CD4-positive, alpha-beta memory T cell (primary cell): Measurements from ENCODE around the gene CLP1. TPM values are rescaled to one million over a fixed set of nuclear protein-coding genes. Genes with fewer than 3 reads are reported as not detected.
"Not testable (repeated sequence)": the region's sequence is repeated elsewhere in the genome, so short reads cannot be mapped to it uniquely, and the experiment has no call there.

Source experiments
- CTCF ChIA-PET: fragments of 350-600 bp; sonication (Branson Sonifier 250); formaldehyde crosslinking; loops from one replicate; lab custom pipeline; 2021; ENCODE audit warnings: inconsistent platforms; ENCODE audit not compliant: partially characterized antibody; lab: Charles Lee
- POLR2A ChIA-PET: fragments of 350-600 bp; sonication (Branson Sonifier 250); formaldehyde crosslinking; loops from one replicate; lab custom pipeline; 2021; ENCODE audit not compliant: partially characterized antibody; lab: Charles Lee
- DNase-seq, 5 donors: peaks; one replicate each; pipeline versions ENCODE4 v3.0.0 to v3.0.0-alpha.2; 2020 to 2022; ENCODE audit warnings: mixed read lengths in 1 of 5
- H3K27ac ChIP-seq: one replicate; pipeline ENCODE4 v1.7.0; 2013; ENCODE audit warnings: low read depth, low read length
- H3K27me3 ChIP-seq: 2 replicates; pipeline ENCODE4 v1.7.0; 2013; ENCODE audit warnings: mild to moderate bottlenecking, low read length, moderate library complexity; ENCODE audit not compliant: insufficient read depth
- H3K36me3 ChIP-seq: 2 replicates; pipeline ENCODE4 v1.7.0; 2013; ENCODE audit warnings: mild to moderate bottlenecking, low read length, moderate library complexity; ENCODE audit not compliant: insufficient read depth
- H3K4me1 ChIP-seq: 2 replicates; pipeline ENCODE4 v1.7.0; 2013; ENCODE audit warnings: mild to moderate bottlenecking, low read length, moderate library complexity; ENCODE audit not compliant: insufficient read depth
- H3K4me3 ChIP-seq, 2 donors: one replicate each; pipeline ENCODE4 v1.7.0; 2013; ENCODE audit warnings: low read length in 2 of 2, mild to moderate bottlenecking in 1 of 2
- H3K9me3 ChIP-seq, 2 donors: one replicate each; pipeline ENCODE4 v1.7.0; 2013; ENCODE audit warnings: low read length in 2 of 2, control low read depth in 1 of 2; ENCODE audit not compliant: control insufficient read depth in 1 of 2
- H3K27ac Mint-ChIP-seq, 7 donors: one replicate each; pipeline ENCODE4 v1.8.0; 2020 to 2021; ENCODE audit warnings: mixed read lengths in 7 of 7, mild to moderate bottlenecking in 6 of 7, inconsistent platforms in 3 of 7, moderate library complexity in 3 of 7
- H3K27me3 Mint-ChIP-seq, 2 donors: one replicate each; pipeline ENCODE4 v1.8.0; 2020 to 2021; ENCODE audit warnings: mixed read lengths in 2 of 2
- H3K36me3 Mint-ChIP-seq, 2 donors: one replicate each; pipeline ENCODE4 v1.8.0; 2020 to 2021; ENCODE audit warnings: mixed read lengths in 2 of 2, inconsistent platforms in 1 of 2, mild to moderate bottlenecking in 1 of 2
- H3K4me1 Mint-ChIP-seq, 4 donors: one replicate each; pipeline ENCODE4 v1.8.0; 2020 to 2021; ENCODE audit warnings: mixed read lengths in 4 of 4, mild to moderate bottlenecking in 1 of 4
- H3K4me3 Mint-ChIP-seq, 8 donors: one replicate each; pipeline ENCODE4 v1.8.0; 2020 to 2021; ENCODE audit warnings: mixed read lengths in 8 of 8, mild to moderate bottlenecking in 7 of 8, moderate library complexity in 6 of 8, inconsistent platforms in 3 of 8
- H3K9me3 Mint-ChIP-seq, 8 donors: one replicate each; pipeline ENCODE4 v1.8.0; 2020 to 2021; ENCODE audit warnings: mixed read lengths in 8 of 8, mild to moderate bottlenecking in 5 of 8, inconsistent platforms in 3 of 8, moderate library complexity in 1 of 8
- intact Hi-C: fragments of 100-400 bp; cut with micrococcal nuclease; formaldehyde crosslinking; loops from one replicate; pipeline ENCODE4 v1.15.1; 2023
- microRNA-seq: library from miRNA; unstranded; fragments of <30 nt; microRNA quantifications from one replicate; pipeline ENCODE4 v1.2.0, GENCODE V29; 2021; ENCODE audit warnings: borderline replicate concordance, borderline number of aligned reads, borderline microRNAs expressed, mixed read lengths
- polyA plus RNA-seq, 2 donors: library from polyadenylated mRNA; unstranded; fragments of 300-500 nt; fragmentation: Illumina TruSeq; gene quantifications; one replicate each; pipeline ENCODE4 v1.2.3, GENCODE V29; 2021
- total RNA-seq, 2 experiments: library from RNA; stranded (reverse); gene quantifications; one replicate each; pipeline ENCODE4 v1.2.3, GENCODE V29; 2021

Gene CLP1
- total and polyA plus RNA-seq, 4 experiments from 2014 or later: 9.6 to 22.5 (median 15.1) TPM

DNA sequence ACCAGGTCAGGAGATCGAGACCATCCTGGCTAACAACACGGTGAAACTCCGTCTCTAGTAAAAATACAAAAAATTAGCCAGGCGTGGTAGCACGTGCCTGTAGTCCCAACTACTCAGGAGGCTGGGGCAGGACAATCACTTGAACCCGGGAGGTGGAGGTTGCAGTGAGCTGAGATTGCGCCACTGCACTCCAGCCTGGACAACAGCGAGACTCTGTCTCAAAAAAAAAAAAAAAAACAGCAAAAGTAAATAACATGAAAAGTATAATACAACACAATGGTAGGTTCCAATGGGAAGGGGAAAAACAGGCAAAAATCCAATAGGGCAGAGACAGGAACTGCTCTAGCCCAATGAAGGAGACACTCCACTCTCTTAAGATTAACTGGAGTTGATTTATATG, 47.9 kb downstream of the CLP1 start:
- H3K27ac ChIP-seq, DNase-seq, H3K4me1 ChIP-seq, H3K9me3 Mint-ChIP-seq, H3K4me3 Mint-ChIP-seq, H3K9me3 ChIP-seq, intact Hi-C loops, H3K27me3 ChIP-seq, H3K27me3 Mint-ChIP-seq, H3K4me3 ChIP-seq, H3K27ac Mint-ChIP-seq: not testable (repeated sequence)
- peaks cover 27% of the 10 kb centered on the region for H3K36me3 ChIP-seq
- ChIA-PET POLR2A (interaction anchor here (0.6 kb wide), 1 partner anchor 13 kb away, joined by 3 read pairs; no protein-coding TSS in a partner anchor), CTCF (interaction anchor here (3.3 kb wide), 1 partner anchor 95 kb away, joined by 17 read pairs; no protein-coding TSS in a partner anchor)
- Mint-ChIP-seq H3K36me3 (peaks cover 19 to 47% of the 10 kb centered on the region in 2 donors), H3K4me1 (peaks cover 11 to 20% (median 12%) of the 10 kb centered on the region in 4 donors)

DNA sequence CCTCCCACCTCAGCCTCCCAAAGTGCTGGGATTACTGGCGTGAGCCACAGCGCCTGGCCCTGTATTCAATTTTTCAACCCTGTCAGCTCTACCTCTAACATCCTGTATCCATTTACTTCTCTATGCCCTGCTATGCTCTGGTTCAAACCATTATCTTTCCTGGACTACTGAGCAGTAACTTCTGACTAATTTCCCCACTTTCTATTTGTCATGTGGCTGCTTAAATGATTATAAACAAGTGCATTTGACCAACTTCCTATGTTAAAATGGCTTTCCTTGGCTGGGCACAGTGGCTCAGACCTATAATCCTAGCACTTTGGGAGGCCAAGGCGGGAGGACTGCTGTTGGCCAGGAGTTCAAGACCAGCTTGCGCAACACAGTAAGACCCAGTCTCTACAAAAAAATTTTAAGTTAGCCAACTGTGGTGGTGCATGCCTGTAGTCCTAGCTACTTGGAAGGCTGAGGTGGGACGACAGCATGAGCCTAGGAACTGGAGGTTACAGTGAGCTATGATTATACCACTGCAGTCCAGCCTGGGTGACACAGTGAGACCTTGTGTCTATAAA, 52.3 kb downstream of the CLP1 start:
- Histone ChIP-seq H3K4me1 (peaks cover 33% of the 10 kb centered on the region), H3K27me3 (no peaks in the 10 kb centered on the region), H3K9me3 (no peaks in the 10 kb centered on the region), H3K4me3 (no peak overlapping the region), H3K27ac (no peak overlapping the region), H3K36me3 (peaks cover 1% of the 10 kb centered on the region)
- H3K36me3 Mint-ChIP-seq: peaks cover 3 to 32% of the 10 kb centered on the region in 2 donors
- POLR2A ChIA-PET: interaction anchor here (0.7 to 2.6 kb wide), 4 partner anchors 9 to 253 kb away, joined by 3 to 29 read pairs (median 4); partner anchors contain the start of gene SELENOH
- peak overlapping the region in 1 of 8 donors; percentile 21 for H3K4me3 Mint-ChIP-seq
- CTCF ChIA-PET: interaction anchor here (1.1 to 5.3 kb wide), 4 partner anchors 8 to 142 kb away, joined by 4 to 30 read pairs (median 5); partner anchors contain the start of gene UBE2L6
- no peaks in the 10 kb centered on the region for H3K27me3 Mint-ChIP-seq
- DNase-seq: no peak
- intact Hi-C loops: loop anchor here (5.0 to 10.0 kb wide), 2 partner anchors 1432 to 1845 kb away; partner anchors contain the start of gene FAM111A
- H3K9me3 Mint-ChIP-seq: no peaks in the 10 kb centered on the region
- peaks cover 31 to 62% (median 44%) of the 10 kb centered on the region in 4 donors for H3K4me1 Mint-ChIP-seq
- H3K27ac Mint-ChIP-seq: peak overlapping the region in 5 of 7 donors; percentile 3 to 79 (median 51)

Small RNA genes lying within 50 kb of the gene (microRNA-seq; reads per million reads assigned to microRNA genes)
- 24.4 reads per million, percentile 52 among the genes with 10 or more reads in this experiment for gene MIR130A

Other genes with a start within 250 kb of the CLP1 start
- gene SLC43A3, start 230.6 kb upstream of the CLP1 start, total RNA-seq: 10 to 100 TPM; 15.1 to 15.6 TPM
- 10 to 100 TPM; 17.7 to 18.5 TPM for gene SLC43A3, start 230.6 kb upstream of the CLP1 start, polyA plus RNA-seq
- under 1 TPM in 1 of 2 experiments, not detected in 1; 0.17 TPM for gene RTN4RL2, start 197.2 kb upstream of the CLP1 start, total RNA-seq
- gene RTN4RL2, start 197.2 kb upstream of the CLP1 start, polyA plus RNA-seq: under 1 TPM in 1 of 2 donors, not detected in 1; 0.40 TPM
- 10 to 100 TPM; 18.1 to 21.7 TPM for gene SLC43A1, start 142.1 kb upstream of the CLP1 start, total RNA-seq
- gene SLC43A1, start 142.1 kb upstream of the CLP1 start, polyA plus RNA-seq: 10 to 100 TPM; 14.8 to 19.1 TPM
- gene TIMM10, start 127.0 kb upstream of the CLP1 start, total RNA-seq: 10 to 100 TPM; 30.4 to 34.6 TPM
- gene TIMM10, start 127.0 kb upstream of the CLP1 start, polyA plus RNA-seq: 10 to 100 TPM; 53.1 to 62.1 TPM
- gene SMTNL1, start 120.2 kb upstream of the CLP1 start, total RNA-seq: not detected
- gene SMTNL1, start 120.2 kb upstream of the CLP1 start, polyA plus RNA-seq: under 1 TPM in 1 of 2 donors, not detected in 1; 0.55 TPM
- gene UBE2L6, start 90.1 kb upstream of the CLP1 start, total RNA-seq: 10 to 100 TPM; 79.7 to 82.9 TPM
- 100 to 1,000 TPM; 257 to 320 TPM for gene UBE2L6, start 90.1 kb upstream of the CLP1 start, polyA plus RNA-seq
- not detected for gene SERPING1, start 60.1 kb upstream of the CLP1 start, total RNA-seq
- not detected for gene SERPING1, start 60.1 kb upstream of the CLP1 start, polyA plus RNA-seq
- gene YPEL4, start 7.8 kb upstream of the CLP1 start, total RNA-seq: 10 to 100 TPM; 11.8 to 12.6 TPM
- gene YPEL4, start 7.8 kb upstream of the CLP1 start, polyA plus RNA-seq: under 1 TPM in 1 of 2 donors, not detected in 1; 0.23 TPM
- gene ZDHHC5, start 10.4 kb downstream of the CLP1 start, total RNA-seq: 10 to 100 TPM; 73.2 to 75.8 TPM
- 10 to 100 TPM; 30.4 to 44.6 TPM for gene ZDHHC5, start 10.4 kb downstream of the CLP1 start, polyA plus RNA-seq
- gene MED19, start 54.5 kb downstream of the CLP1 start, total RNA-seq: 10 to 100 TPM; 15.2 TPM
- gene MED19, start 54.5 kb downstream of the CLP1 start, polyA plus RNA-seq: 10 to 100 TPM; 17.4 to 20.2 TPM
- 10 to 100 TPM; 63.6 to 67.1 TPM for gene TMX2, start 54.8 kb downstream of the CLP1 start, total RNA-seq
- 10 to 100 TPM; 77.9 to 88.5 TPM for gene TMX2, start 54.8 kb downstream of the CLP1 start, polyA plus RNA-seq
- 100 to 1,000 TPM; 102 to 113 TPM for gene SELENOH, start 83.7 kb downstream of the CLP1 start, total RNA-seq
- 100 to 1,000 TPM; 186 to 223 TPM for gene SELENOH, start 83.7 kb downstream of the CLP1 start, polyA plus RNA-seq
- not detected for gene BTBD18, start 94.1 kb downstream of the CLP1 start, total RNA-seq
- under 1 TPM; 0.34 to 0.44 TPM for gene BTBD18, start 94.1 kb downstream of the CLP1 start, polyA plus RNA-seq
- 10 to 100 TPM; 10.3 to 11.1 TPM for gene CTNND1, start 104.0 kb downstream of the CLP1 start, total RNA-seq
- gene CTNND1, start 104.0 kb downstream of the CLP1 start, polyA plus RNA-seq: 1 to 10 TPM in 1 of 2 donors, under 1 TPM in 1; 0.91 to 1.6 TPM